Ramos (cell line): ENCODE measurements around the gene CASP8.

Experiments used
- in situ Hi-C: fragments of 300-500 bp; cut with MboI; formaldehyde crosslinking; loops from one replicate; pipeline ENCODE4 v1.14.3; 2022; ENCODE audit warnings: low sequenced_read_pairs; ENCODE audit not compliant: unreplicated experiment

Gene CASP8

DNA sequence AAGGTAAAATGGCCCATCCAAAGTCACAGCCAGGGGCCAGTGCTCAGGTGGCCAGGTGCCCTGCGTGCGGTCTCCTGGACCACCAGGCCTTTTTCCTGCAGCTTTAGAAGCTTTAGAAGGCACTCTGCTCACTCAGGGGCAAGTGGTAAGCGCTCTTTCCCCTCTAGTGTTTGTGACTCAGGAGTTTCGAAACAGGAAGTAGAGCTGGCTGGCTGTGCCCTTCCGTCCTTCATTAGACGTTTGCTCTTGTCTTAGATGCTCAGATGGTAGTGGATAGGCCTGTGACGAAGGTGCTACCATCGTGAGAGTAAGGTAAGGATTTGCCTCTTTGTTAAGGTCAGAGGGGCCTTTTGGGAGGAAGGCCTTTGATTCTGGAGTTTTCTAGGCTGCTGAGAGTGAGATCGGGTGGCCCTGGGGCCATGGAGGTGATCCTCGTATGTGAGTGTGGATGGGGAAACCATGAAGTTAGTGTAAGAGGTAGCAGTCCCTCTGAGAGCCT is at the start of gene CASP8:
CASP8 (plus strand) TSS at position 235 of the 499 bp plus-strand sequence. CDS start 5,951 bp downstream, outside the sequence.
- in situ Hi-C loops: no loop called here

DNA sequence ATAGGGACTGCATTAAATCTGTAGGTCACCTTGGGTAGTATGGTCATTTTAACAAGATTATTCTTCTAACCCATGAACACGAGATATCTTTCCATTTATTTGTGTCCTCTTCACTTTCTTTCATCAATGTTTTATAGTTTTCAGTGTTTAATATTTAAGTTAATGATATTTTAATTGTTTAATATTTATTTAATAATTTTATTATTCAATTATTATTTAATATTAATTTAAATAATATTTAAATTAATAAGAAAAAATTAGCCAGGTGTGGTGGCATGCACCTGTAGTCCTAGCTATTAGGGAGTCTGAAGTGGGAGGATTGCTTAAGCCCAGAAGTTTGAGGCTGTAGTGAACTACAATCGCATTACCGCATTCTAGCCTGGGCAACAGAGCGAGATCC is 44.4 kb upstream of the CASP8 start:
- in situ Hi-C loops: no loop called here

DNA sequence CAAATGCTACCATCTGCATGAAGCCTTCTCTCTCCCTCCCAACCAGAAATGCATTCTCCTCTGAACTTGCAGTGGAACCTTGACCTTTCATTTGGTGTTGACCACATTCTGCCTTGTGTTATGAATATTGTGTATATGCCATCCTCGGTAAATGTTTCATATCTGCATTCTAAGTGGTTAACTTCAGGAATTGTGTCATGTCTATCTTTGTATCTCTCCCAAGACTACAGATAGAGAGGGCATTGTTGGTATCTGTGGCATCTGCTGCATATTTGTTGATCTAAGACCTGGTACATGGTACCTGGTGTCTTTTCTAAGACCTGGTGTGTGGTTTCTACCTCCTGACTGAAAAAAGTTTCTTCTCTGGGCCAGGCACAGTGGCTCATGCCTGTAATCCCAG is 43.4 kb upstream of the CASP8 start:
- in situ Hi-C loops: no loop called here

DNA sequence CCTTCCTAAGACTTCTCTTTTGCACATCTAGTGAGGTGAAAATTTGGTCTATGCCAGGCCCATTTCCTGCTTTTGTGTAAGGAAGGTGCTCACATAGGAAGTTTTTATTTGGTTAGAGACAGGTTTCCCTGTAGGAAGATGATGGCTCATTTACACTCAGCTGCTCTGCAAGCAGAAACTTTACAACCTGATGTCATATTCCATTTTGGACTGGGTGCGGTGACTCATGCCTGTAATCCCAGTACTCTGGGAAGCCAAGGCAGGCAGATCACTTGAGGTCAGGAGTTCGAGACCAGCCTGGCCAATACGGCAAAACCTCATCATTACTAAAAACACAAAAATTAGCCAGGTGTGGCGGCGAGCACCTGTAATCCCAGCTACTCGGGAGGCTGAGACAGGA is 41.6 kb upstream of the CASP8 start:
- in situ Hi-C loops: no loop called here

DNA sequence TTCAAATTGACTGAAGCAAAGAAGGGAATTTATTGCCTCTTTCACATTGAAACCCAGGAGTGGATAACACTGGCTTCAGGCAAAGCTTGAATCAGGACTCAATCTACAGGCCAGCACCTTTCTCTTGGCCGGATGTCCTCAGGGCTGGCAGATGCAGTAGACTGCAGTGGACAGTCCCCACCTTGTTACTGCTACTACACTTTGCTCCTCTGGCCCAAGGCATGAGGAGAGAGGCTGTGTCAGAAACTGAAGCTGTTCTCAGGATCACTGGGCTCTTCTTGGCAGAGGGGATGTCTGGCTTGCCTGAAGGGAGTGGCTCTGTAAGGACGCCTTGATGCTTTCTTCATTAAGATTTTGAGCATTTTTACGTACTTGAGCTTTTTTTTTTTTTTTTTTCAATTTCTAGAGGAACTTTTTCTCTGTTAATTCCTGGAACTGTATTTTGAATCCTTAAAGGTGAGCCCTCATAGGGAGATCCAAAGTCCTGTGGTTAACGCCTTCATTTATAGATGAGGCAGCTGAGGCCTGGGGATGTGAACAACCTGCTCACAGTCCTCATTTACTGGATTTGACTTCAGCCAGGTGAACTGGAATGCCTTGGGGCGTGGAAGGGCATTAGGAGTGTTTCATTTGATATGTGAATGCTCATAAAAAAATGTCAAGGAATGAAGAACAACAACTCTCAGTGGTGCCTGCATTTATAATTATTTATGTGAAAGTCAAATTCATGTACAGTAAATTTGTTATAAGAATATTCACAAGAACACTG is 40.8 kb upstream of the CASP8 start:
- in situ Hi-C loops: no loop called here

- in situ Hi-C loops: no loop called here
Measured at GRCh38 chr2:201220102-201220570, 40.2 kb upstream of the CASP8 start.

DNA sequence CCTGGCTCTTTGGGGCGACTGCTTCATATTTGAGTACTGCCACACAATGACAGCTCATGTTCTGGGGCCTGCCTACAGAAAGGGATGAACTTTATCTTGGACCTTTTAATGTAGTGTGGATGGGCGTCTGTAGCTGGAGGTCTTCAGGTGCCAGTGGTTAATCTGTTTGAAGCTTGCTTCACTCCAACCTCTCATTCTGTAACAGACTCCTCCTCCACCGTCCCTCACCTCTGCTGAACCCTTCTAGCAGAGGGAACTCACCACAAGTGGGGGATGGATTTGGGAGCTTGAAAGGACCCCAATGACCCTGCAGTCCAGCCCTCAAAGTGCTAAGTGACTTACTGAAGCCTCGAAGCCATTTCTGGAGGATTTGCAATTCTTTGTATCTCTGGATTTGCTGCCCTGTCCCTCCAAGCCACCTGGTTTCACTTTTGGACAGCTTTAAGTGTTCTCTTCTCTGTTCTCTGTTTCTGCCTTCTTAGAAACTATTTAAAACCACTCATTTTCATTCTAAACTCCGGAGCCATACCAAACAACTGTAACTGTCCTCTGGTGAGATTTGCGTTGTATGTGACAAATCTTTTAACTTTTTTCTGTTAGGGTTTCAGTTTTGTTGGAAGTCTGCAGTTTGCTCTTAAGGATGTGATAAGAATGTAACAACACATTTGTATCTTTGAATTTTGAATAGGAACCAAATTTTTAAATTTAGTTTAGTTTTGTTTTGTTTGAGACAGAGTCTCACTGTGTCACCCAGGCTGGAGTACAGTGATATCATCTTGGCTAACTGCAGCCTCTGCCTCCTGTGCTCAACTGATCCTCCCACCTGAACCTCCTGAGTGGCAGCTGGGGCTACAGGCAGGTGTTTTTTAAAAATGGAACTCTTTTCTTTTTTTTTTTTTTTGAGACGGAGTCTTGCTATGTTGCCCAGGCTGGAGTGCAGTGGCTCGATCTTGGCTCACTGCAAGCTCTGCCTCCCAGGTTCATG is 37.0 kb upstream of the CASP8 start:
- in situ Hi-C loops: no loop called here

- in situ Hi-C loops: no loop called here
Measured at GRCh38 chr2:201228271-201228911, 31.9 kb upstream of the CASP8 start.

GRCh38 chr2:201228912-201229290 is 31.4 kb upstream of the CASP8 start:
- in situ Hi-C loops: no loop called here

- in situ Hi-C loops: no loop called here
Measured at GRCh38 chr2:201231781-201232466, 28.4 kb upstream of the CASP8 start.

DNA sequence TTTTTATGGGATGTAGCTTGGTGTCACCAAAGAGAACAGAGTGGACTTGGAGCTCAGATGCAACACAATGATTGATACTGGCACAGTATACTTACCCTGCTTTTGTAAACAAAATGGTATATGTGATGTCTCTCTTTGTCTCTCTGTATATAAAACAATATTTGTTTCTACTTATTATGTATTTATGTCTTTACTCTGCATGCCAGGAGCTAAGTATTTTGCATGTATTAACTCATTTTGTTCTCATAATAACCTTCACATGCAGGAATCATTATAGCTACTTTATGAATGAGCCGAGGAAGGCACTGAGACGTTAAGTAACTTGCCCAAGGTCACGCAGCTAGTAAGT is 27.9 kb upstream of the CASP8 start:
- in situ Hi-C loops: no loop called here

DNA sequence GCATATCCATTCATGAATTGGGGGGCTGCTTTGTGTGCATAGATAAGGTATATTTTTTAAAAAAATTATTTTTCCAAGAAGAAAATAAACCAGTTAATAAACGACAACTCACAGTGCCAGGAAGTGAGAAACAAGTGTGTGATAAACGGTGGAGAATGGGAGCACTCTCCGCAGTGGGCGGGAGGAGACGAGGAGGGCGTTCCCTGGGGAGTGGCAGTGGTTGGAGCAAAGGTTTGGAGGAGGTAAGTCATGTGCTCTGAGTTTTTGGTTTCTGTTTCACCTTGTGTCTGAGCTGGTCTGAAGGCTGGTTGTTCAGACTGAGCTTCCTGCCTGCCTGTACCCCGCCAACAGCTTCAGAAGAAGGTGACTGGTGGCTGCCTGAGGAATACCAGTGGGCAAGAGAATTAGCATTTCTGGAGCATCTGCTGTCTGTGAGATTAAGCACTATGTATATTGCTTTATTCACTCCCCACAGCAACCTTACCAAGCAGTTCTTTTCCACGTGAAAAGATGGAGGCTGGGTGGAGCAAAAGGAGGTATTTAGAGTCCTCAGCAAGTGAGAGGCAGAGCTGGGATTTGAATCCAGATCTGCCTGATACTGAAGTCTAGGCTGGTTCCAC is 27.0 kb upstream of the CASP8 start:
- in situ Hi-C loops: no loop called here

- in situ Hi-C loops: no loop called here
Measured at GRCh38 chr2:201233812-201234662, 26.3 kb upstream of the CASP8 start.

GRCh38 chr2:201234663-201235135 is 25.6 kb upstream of the CASP8 start:
- in situ Hi-C loops: no loop called here

DNA sequence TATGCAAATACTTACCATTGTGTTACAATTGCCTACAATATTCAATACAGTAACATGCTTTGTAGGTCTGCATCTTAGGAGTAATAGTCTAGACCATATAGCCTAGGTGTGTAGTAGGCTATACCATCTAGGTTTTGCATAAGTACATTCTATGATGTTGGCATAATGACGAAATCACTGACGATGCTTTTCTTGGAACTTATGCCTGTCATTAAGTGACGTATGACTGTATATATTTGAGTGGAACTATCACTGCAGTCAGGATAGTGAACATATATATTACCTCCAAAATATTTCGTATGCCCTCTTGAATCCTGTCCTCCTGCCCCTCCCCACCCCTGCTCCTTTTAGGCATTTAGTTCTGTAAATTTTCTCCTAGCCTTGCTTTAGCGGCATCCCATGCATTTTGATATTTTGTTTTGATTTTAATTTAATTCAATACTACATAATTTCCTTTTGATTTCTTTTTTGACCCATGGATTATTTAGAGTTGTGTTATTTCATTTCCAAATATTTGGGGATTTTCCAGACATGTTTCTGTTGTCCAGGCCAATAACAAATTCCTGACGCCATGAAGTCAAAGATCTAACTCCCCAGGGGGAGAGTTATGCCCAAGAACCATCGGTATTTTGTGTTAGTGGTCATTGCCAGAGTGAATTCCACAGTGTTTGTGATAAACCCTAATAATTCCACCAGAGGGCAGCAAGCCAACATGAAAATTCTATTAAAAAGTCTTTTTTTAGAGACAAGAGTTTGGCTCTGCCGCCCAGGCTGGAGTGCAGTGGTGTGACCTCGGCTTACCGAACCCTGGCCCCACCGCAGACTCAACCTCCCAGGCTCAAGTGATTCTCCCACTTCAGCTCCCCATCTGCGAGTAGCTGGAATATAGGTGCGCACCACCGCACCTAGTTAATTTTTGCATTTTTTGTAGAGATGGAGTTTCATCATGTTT is 24.2 kb upstream of the CASP8 start:
- in situ Hi-C loops: no loop called here

DNA sequence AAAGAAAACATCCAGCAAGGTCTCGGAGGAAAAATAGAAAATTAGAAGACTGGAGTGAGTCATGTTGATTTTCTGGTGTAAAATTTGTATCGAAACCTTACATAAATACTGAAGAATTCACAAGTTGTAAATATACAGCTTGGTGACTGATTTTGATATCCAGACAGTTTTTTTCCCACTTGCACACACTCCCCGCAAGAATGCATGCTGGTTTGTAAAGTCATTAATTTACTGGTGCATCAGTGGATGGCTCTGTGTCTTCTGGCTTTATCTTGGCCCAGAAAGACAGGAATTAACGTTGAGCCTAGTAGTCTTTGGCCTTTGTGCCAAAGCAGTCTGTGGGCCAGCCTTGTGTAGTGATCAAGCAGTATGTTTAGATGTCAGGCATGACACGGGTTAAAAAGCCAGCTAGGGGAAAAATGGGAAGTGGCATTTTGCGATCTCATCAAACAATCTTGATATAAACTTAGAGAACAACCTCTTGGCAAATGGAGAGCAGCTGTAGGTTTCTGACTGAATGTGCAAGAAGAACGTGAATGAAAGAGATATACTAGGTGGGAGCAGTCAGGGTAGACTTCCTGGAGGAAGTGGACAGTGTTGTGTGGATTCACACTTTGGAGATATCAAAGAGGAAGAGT is 22.7 kb upstream of the CASP8 start:
- in situ Hi-C loops: no loop called here
